Brain microvascular endothelial cell (primary cell): Measurements from ENCODE around the gene ACAD11.

Experiments used
- DNase-seq: peaks from one replicate; pipeline ENCODE4 v3.0.0-alpha.2; 2020
- H3K27ac ChIP-seq: fragments of 250-450 bp; sonication (Bioruptor Pico); 2 replicates; pipeline ENCODE4 v1.5.1; 2020; ENCODE audit warnings: mild to moderate bottlenecking, moderate library complexity
- H3K27me3 ChIP-seq: fragments of 250-450 bp; sonication (Bioruptor Pico); replicated peaks from 2 replicates; pipeline ENCODE4 v1.5.1; 2020; ENCODE audit warnings: mild to moderate bottlenecking
- H3K36me3 ChIP-seq: fragments of 250-450 bp; sonication (Bioruptor Pico); replicated peaks from 2 replicates; pipeline ENCODE4 v1.5.1; 2020; ENCODE audit warnings: mild to moderate bottlenecking
- H3K4me3 ChIP-seq: 2 replicates; pipeline ENCODE4 v1.5.1; 2011; ENCODE audit warnings: low read depth, mild to moderate bottlenecking, control low read depth, low read length, moderate library complexity
- in situ Hi-C: cut with HindIII; loops from 2 replicates; pipeline ENCODE4 v1.10.0; 2017; ENCODE audit warnings: low sequenced_read_pairs, low pct_ligation_motif_present
- TF ChIP-seq, protein P1 (sequence below): IDR thresholded peaks from 2 replicates; pipeline ENCODE4 v1.5.1; 2011; ENCODE audit warnings: low read depth, mild to moderate bottlenecking, moderate library complexity, low read length, control low read depth, inconsistent platforms; ENCODE audit errors: missing control alignments

Gene ACAD11

DNA sequence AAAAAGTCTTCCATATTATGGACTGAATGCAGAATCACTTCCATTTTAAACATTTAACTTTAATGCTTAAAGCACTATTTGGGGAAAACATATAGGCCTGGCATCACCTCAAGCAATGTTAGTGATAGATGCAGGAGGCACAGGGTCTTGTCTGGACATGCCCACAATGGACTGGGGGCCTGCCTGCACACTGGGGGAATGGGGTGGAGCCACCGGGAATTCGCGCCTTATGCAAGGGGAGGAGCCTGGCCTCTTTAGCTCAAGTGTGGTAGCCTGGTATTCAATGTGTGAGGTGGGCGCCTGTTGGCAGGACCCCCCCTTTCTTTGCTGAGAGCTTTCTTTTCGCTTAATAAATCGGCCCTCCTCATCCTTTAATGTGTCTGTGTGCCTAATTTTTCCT, 32.7 kb downstream of the ACAD11 start:
- in situ Hi-C loops: loop anchor here (25.0 kb wide), 1 partner anchor 90 kb away; no protein-coding TSS in a partner anchor
- no peaks in the 10 kb centered on the region for H3K36me3 ChIP-seq
- H3K4me3 ChIP-seq: no peak overlapping the region
- no peaks in the 10 kb centered on the region for H3K27me3 ChIP-seq
- TF ChIP-seq, protein P1, sequence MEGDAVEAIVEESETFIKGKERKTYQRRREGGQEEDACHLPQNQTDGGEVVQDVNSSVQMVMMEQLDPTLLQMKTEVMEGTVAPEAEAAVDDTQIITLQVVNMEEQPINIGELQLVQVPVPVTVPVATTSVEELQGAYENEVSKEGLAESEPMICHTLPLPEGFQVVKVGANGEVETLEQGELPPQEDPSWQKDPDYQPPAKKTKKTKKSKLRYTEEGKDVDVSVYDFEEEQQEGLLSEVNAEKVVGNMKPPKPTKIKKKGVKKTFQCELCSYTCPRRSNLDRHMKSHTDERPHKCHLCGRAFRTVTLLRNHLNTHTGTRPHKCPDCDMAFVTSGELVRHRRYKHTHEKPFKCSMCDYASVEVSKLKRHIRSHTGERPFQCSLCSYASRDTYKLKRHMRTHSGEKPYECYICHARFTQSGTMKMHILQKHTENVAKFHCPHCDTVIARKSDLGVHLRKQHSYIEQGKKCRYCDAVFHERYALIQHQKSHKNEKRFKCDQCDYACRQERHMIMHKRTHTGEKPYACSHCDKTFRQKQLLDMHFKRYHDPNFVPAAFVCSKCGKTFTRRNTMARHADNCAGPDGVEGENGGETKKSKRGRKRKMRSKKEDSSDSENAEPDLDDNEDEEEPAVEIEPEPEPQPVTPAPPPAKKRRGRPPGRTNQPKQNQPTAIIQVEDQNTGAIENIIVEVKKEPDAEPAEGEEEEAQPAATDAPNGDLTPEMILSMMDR: no peak
- DNase-seq: no peak
- no peak overlapping the region for H3K27ac ChIP-seq

DNA sequence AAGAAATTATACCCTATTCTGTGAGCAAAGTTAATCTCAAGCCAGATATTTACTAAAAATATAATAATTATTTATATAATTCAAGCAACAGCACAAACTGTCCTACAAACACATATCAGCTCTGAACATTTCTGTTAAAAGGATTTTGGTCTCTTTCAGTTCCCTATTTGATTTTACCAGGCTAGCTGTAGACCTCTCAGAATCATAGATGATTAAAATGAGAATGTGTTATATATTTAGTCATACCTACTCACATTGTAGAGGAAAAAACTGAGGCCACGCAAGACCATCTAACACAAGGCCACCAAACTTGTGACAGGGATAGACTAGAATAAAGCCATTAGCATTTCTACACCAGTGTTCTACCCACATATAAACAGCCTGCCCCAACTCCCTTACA, 34.0 kb downstream of the ACAD11 start:
- no peaks in the 10 kb centered on the region for H3K27me3 ChIP-seq
- H3K4me3 ChIP-seq: no peak overlapping the region
- no peak overlapping the region for H3K27ac ChIP-seq
- in situ Hi-C loops: loop anchor here (25.0 kb wide), 1 partner anchor 88 kb away; no protein-coding TSS in a partner anchor
- H3K36me3 ChIP-seq: no peaks in the 10 kb centered on the region
- no peak for DNase-seq
- TF ChIP-seq, protein P1: no peak

DNA sequence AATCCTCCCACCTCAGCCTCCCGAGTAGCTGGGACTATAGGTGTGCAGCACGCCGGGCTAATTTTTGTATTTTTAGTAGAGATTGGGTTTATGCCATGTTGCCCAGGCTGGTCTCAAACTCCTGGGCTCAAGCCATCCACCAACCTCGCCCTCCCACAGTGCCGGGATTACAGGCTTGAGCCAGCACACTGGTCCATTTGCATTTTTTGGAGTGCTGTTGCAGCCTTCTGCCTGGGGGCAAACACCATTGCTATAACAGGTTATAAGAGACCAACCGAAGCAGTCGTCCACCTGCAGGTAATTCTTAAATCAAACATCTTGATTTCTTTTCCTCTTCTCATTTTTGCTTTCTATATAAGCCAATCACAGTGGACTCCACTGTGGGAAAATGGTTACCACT, 34.8 kb downstream of the ACAD11 start:
- H3K4me3 ChIP-seq: no peak overlapping the region
- in situ Hi-C loops: loop anchor here (25.0 kb wide), 1 partner anchor 87 kb away; no protein-coding TSS in a partner anchor
- no peaks in the 10 kb centered on the region for H3K36me3 ChIP-seq
- H3K27me3 ChIP-seq: no peaks in the 10 kb centered on the region
- TF ChIP-seq, protein P1: no peak
- no peak overlapping the region for H3K27ac ChIP-seq
- no peak for DNase-seq

DNA sequence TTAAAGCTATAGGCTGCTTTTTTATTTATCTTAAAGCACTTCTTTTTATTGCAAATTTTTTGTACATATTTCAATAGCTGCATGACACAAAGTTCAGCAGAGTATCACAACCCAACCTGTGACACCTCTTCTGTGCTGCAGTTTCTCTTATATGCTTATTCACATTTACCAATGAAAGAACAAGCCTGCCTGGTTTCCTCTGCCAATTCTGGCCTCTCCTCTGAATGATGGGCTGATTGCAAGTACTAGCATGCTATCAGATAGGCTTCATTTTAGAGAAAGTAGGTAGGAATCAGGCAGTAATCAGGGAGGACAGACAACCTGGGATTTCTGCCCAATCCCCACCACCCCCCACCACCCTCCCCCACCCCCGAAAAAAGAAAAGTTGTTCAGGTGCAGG, 36.0 kb downstream of the ACAD11 start:
- no peaks in the 10 kb centered on the region for H3K36me3 ChIP-seq
- H3K4me3 ChIP-seq: no peak overlapping the region
- in situ Hi-C loops: no loop called here
- H3K27ac ChIP-seq: no peak overlapping the region
- no peaks in the 10 kb centered on the region for H3K27me3 ChIP-seq
- no peak for DNase-seq
- TF ChIP-seq, protein P1: no peak

DNA sequence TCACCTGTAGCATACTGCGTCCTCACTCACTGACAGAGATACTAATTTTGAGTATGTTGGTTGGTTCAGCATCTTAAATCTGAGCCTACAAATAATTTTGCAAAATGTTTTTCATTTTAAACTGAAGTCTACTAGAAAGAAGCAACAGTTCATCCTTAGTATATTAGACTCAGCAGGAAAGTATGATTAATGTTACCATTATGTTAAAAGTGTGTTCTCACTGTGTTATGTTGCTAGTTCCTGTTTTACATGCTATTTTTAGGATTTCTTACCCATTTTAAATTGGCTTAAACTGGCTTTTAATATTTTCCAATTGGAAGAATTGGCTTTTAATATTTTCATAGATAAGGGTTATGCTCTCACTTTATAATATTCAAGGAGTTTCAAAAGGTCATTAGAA, 36.8 kb downstream of the ACAD11 start:
- Histone ChIP-seq H3K36me3 (no peaks in the 10 kb centered on the region), H3K4me3 (no peak overlapping the region), H3K27me3 (no peaks in the 10 kb centered on the region), H3K27ac (no peak overlapping the region)
- DNase-seq: no peak
- in situ Hi-C loops: no loop called here
- TF ChIP-seq, protein P1: no peak

DNA sequence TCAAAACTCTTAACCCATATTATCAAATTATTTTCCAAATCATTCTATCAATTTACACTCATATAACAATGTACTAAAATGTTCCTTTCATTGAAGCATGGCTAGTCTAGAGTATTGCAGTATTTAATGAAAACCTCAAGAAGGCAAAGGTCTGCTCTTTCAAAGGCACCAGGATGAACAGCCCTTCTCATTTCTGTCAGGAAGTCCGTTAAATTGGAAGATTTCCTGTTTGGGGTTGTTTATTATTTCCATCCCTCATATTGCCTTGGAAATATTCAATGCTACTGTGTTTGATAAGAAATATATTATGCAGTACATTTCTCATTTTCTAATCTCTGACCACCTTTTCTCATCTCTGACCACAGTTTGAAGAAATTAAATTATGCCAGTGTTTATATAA, 37.5 kb downstream of the ACAD11 start:
- Histone ChIP-seq H3K27me3 (no peaks in the 10 kb centered on the region), H3K27ac (no peak overlapping the region), H3K36me3 (no peaks in the 10 kb centered on the region), H3K4me3 (no peak overlapping the region)
- DNase-seq: no peak
- in situ Hi-C loops: no loop called here
- TF ChIP-seq, protein P1: no peak
